Pancreas (tissue), 10 donors: ENCODE data around the gene IL6ST. TPM values are rescaled to one million over a fixed set of nuclear protein-coding genes. Genes with fewer than 3 reads are reported as not detected.

Experiments used
- ATAC-seq, 4 donors: fragments of 200-7000 bp; cut with Tn5 transposase; one replicate each; pipeline versions ENCODE4 v1.8.0 to v1.9.1; 2020; ENCODE audit warnings: mild to moderate bottlenecking in 4 of 4, moderate library complexity in 4 of 4
- DNase-seq, 6 donors: peaks; one replicate each; pipeline ENCODE4 v3.0.0-alpha.2; 2020
- FAIRE-seq: peaks from 2 replicates; lab custom pipeline; 2012; peaks lifted over from hg19 to GRCh38; lab: Jason Lieb, UNC
- H3K27ac ChIP-seq, 4 donors: fragments of 200-600 bp; sonication (generic); 1 replicate in 3 of 4; 2 replicates in 1 of 4; pipeline versions ENCODE4 v1.5.0 to v1.8.0; 2020
- H3K27me3 ChIP-seq, 4 donors: fragments of 200-600 bp; one replicate each; pipeline ENCODE4 v1.8.0; 2021
- H3K36me3 ChIP-seq, 3 donors: fragments of 200-600 bp; sonication (generic) in 1 of 3; one replicate each; pipeline versions ENCODE4 v1.5.0 to v1.8.0; 2020 to 2021
- H3K4me1 ChIP-seq, 3 donors: fragments of 200-600 bp; one replicate each; pipeline ENCODE4 v1.8.0; 2021
- H3K4me3 ChIP-seq, 4 donors: fragments of 200-600 bp; sonication (generic) in 2 of 4; one replicate each; pipeline versions ENCODE4 v1.5.0 to v1.8.0; 2020 to 2021
- H3K9me3 ChIP-seq, 4 donors: fragments of 200-600 bp; one replicate each; pipeline ENCODE4 v1.8.0; 2021
- CTCF ChIP-seq, 4 donors: fragments of 200-600 bp; sonication (generic) in 3 of 4; IDR thresholded peaks; one replicate each; pipeline versions ENCODE4 v1.5.0 to v1.8.0; 2021; ENCODE audit warnings: antibody characterized with exemption in 4 of 4
- WGBS, 2 donors: extraction: QIAGEN DNeasy Blood & Tissue Kit; methylation state at CpG; one replicate each; pipeline ENCODE4 v1.1.7; 2013; 5-methylcytosine and 5-hydroxymethylcytosine counted together
- intact Hi-C, 3 donors: fragments of 100-400 bp; cut with DNase I; formaldehyde crosslinking; loops; one replicate each; pipeline versions ENCODE4 v1.11.1 to v1.14.2; 2022
- polyA plus RNA-seq, 2 donors: library from polyadenylated mRNA; stranded (reverse); fragments of 200-250 nt; gene quantifications; one replicate each; pipeline ENCODE4 v1.2.3, GENCODE V29; 2013
- total RNA-seq, 6 donors: library from RNA; stranded (reverse); fragmentation: NEBNext Ultra II Directional in 4 of 6; extraction: Animal tissue kit (Norgen Biotek cat#: 25700) in 4 of 6; gene quantifications; one replicate each; pipeline versions ENCODE4 v1.2.1 to v1.2.4, GENCODE V29; 2021 to 2023
- donor health status: healthy with polysubstance abuse.
- donor health status: DM: no; HTN: no; CAD: no; lungs with moderate emphysema.
- donor health status: DM: no; HTN: no; CAD: no.
- donor health status: control.
- donor health status: control.
- donor health status: Bipolar disorder and iron deficiency.
- donor health status: DM: yes; HTN: yes; CAD: no.
- donor health status: DM: no; HTN: no; CAD: no.
- donor health status: DM: no; HTN: no; CAD: no.
- donor health status: DM: yes; HTN: yes; CAD: no.

The IL6ST gene
- total and polyA plus RNA-seq, 8 donors = 14.5 to 165 (median 63.6) TPM

- 87 to 90% methylated on average over 5 of the region's 5 CpGs for WGBS, 2 donors
- Histone ChIP-seq H3K9me3 (no peaks in the 10 kb centered on the region), H3K4me3 (no peak overlapping the region), H3K36me3 (no peaks in the 10 kb centered on the region), H3K27me3 (no peaks in the 10 kb centered on the region), H3K4me1 (no peaks in the 10 kb centered on the region), H3K27ac (no peak overlapping the region)
- ATAC-seq = no peak
- intact Hi-C loops = no loop called here
- TF ChIP-seq CTCF (IDR thresholded peaks at IDR 0.05) = no peak
- no peak for FAIRE-seq
- no peak for DNase-seq
Observed at GRCh38 chr5:55888205-55888604, 106.6 kb downstream of the IL6ST start.

- 91 to 94% methylated on average over 9 of the region's 9 CpGs for WGBS, 2 donors
- no peaks in the 10 kb centered on the region for H3K9me3 ChIP-seq
- FAIRE-seq (no peak), ATAC-seq (no peak), DNase-seq (no peak)
- TF ChIP-seq CTCF (IDR thresholded peaks at IDR 0.05) = no peak
- intact Hi-C loops = no loop called here
- H3K27me3 ChIP-seq = no peaks in the 10 kb centered on the region
- no peaks in the 10 kb centered on the region for H3K4me1 ChIP-seq
- no peaks in the 10 kb centered on the region for H3K36me3 ChIP-seq
- H3K27ac ChIP-seq = no peak overlapping the region
- no peak overlapping the region for H3K4me3 ChIP-seq
Observed at GRCh38 chr5:55885359-55885758, 109.4 kb downstream of the IL6ST start.

Other genes with a start within 250 kb of the IL6ST start
- under 1 TPM; 0.12 to 0.44 (median 0.30) TPM for gene IL31RA, start 143.6 kb downstream of the IL6ST start, total RNA-seq
- gene IL31RA, start 143.6 kb downstream of the IL6ST start, polyA plus RNA-seq = under 1 TPM; 0.07 to 0.15 TPM
- gene ANKRD55, start 238.4 kb upstream of the IL6ST start, total RNA-seq = under 1 TPM in 1 of 6 donors, not detected in 5; 0.06 TPM
- gene ANKRD55, start 238.4 kb upstream of the IL6ST start, polyA plus RNA-seq = not detected